Cardiac fibroblast (primary cell): Measurements from ENCODE around the gene FBXO31.

Experiments
- DNase-seq, 2 donors: peaks; one replicate each; pipeline versions ENCODE4 v3.0.0 to v3.0.0-alpha.2; 2010; ENCODE audit warnings: low read depth in 2 of 2
- H3K4me3 ChIP-seq, 2 donors: replicated peaks in 1 of 2; 1 replicate in 1 of 2; 2 replicates in 1 of 2; pipeline ENCODE4 v1.5.1; 2011; ENCODE audit warnings: low read depth in 2 of 2, low read length in 2 of 2, mild to moderate bottlenecking in 2 of 2, moderate library complexity in 1 of 2
- TF ChIP-seq, protein P1 (sequence below): IDR thresholded peaks from one replicate; pipeline ENCODE4 v1.5.1; 2011; ENCODE audit warnings: low read depth, mild to moderate bottlenecking, low read length, inconsistent platforms

FBXO31 gene

DNA sequence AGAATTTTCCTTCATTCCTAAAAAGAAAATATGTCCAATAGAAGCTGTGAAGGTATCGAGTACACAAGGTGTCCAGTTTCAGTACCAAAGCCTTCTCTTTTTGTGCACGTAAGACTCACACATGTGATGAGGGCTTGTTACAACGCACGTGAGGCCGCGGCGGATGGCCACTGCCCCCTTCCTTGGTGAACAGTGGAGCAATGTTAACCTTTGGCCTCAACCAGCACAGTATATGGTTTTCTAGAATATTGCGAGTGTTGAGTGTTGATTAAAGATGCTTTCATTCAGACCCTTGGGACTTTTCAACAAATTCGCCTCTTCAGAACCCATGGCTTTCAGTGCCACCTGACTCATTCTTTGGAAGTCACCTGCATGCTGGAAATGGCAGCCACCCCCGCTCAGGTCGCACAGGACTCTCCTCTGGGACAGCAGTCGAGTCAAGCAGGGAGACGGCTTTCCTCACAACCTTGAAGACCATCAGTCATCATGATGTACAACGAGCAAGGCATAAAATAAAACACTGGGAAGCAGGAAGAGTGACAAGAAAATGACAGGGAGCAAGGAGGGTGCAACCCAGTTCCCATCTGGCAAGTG is 23.0 kb upstream of the FBXO31 start:
- no peak overlapping the region for H3K4me3 ChIP-seq
- TF ChIP-seq, protein P1, sequence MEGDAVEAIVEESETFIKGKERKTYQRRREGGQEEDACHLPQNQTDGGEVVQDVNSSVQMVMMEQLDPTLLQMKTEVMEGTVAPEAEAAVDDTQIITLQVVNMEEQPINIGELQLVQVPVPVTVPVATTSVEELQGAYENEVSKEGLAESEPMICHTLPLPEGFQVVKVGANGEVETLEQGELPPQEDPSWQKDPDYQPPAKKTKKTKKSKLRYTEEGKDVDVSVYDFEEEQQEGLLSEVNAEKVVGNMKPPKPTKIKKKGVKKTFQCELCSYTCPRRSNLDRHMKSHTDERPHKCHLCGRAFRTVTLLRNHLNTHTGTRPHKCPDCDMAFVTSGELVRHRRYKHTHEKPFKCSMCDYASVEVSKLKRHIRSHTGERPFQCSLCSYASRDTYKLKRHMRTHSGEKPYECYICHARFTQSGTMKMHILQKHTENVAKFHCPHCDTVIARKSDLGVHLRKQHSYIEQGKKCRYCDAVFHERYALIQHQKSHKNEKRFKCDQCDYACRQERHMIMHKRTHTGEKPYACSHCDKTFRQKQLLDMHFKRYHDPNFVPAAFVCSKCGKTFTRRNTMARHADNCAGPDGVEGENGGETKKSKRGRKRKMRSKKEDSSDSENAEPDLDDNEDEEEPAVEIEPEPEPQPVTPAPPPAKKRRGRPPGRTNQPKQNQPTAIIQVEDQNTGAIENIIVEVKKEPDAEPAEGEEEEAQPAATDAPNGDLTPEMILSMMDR: no peak
- DNase-seq: no peak

DNA sequence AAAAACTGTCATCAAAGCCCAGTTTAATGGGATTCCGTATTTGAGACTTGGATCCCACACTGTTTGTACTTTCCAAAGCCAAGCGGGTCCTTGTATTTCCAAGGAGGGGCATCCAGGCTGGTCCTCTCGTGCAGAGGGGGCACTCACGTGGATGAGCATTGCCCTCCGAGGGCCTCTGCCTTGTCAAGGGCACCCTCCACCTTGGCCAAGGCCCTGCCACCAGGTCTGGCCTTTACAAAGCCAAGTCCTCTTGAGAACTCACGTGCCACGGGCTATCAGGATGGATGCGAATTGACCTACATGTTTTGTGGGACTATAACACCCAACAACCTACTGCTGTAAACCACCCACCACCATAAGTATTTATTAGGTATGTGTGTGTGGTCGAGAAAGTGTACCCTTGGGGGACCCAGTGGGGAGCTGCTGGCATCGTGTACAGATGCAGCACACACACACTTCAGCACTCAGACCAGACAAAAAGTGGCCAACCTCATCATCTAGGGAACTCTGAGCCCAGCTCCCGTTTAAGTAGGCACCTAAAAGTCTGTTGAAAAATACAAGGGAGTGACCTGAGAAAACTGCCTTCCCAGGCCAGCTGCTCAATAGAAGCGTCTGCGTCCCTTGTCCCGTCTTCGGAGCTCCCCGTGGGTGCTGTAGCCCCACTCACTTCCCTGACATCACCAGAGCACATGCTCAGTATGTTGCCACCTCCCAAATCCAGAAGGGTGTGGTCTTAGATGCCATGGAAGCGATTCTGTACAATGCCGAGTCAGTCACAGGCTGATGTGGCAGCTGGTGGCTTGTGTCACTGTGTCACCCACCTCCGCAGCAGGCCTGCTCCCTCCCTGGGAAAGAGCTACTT is 21.4 kb upstream of the FBXO31 start:
- no peak overlapping the region for H3K4me3 ChIP-seq

DNA sequence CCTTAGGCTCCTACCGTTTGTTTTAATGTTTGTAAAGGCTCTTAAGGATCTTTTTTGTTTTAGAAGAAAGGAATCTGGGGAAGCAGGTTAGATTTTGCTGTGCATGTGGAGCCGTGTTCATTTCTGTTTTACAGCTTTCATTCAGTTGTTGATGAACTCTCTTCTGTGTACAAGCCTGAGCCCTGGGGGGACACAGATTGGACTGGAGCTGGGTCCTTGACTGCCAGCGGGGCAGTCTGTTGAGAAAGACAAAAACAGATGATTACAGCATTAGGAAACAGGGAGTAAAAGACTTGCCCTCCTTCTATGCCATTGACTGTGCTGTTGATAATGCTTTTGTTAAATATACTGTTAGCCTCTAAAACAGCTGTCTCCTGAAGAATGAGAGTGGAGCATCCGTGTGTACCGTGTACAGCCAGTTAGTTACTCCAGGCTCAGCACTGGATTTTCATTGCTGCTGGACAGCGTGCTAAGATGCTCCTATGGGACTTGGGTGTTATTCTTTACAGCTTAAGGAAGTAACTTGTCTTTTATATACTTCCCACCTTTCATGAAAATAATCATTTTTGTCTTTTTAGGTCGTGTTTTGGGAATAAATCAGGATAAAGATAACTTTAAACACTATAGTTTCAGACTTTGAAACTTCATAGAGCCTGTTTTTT is 11.7 kb upstream of the FBXO31 start:
- TF ChIP-seq, protein P1: no peak
- DNase-seq: no peak
- no peak overlapping the region for H3K4me3 ChIP-seq

More for the DNA sequence above, 21.4 kb upstream of the FBXO31 start:
- DNase-seq: no peak
- TF ChIP-seq, protein P1: no peak

DNA sequence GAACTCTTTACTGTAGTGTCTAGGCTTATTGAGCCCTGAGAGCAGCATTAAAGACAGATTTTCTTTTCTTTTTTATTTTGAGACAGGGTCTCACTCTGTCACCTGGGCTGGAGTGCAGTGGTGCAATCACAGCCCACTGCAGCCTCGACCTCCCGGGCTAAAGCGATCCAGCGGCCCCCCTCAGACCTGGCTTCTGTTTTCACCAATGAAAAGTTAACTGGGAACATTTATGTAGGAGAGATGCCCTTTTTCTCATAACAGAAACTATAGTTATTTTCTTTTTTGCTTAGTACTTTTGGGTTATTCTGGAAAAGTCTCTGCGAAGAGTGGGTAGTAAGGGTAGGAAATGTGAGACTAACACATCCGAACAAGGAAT is 10.1 kb upstream of the FBXO31 start:
- peak overlapping the region; percentile 82 to 92 for H3K4me3 ChIP-seq
- TF ChIP-seq, protein P1: no peak
- DNase-seq: no peak

DNA sequence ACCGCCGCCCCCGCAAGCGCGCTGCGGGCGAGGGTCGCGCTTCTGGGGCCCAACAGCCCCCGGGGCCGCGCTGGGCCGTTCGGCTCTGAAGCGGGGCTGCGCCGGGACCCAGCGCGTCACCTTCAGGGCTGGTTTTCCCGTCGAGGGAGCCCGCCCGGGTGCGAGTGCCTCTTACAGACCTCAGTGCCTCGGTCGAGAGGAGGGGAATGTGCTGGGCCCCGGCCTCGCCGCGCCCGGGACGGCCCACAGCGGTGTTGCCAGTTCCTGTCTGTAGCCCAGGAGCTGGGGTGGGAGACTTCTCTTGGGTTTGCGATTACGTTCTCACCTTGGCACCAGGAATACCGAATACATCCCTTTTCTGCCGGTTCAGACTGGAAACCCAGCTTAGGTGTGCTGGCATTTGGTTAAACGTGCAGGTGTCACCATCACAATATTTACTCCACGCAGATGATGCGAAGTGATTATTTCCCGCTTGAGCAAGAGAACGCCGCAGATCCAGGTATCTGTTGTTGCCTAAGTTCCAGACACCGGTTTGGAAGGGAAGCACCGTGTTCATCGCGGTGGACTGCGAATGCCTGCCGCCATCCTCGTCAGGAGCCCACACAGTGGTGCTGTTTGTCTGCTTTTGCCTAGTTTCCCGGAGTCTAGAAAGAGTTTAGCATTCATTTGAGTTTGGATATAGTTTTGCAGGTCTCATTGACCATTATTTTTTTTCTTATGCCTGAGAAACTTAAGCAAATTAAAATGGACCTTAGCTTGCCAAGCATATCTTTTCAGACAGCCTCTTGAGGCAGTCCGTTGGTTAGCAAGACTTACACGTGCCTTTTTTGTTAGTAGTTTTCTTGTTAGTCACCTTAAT is 9.5 kb upstream of the FBXO31 start:
- peak; percentile 55 to 56 for DNase-seq
- H3K4me3 ChIP-seq: peak overlapping the region; percentile 82 to 92
- TF ChIP-seq, protein P1: peak; percentile 23
